Activated T-helper 1 cell treated with anti-CD3 and anti-CD28 coated beads, Interleukin-12 subunit alpha, Interleukin-12 subunit beta, Interleukin-2, Interleukin-4 antibody, amounts not matched to agents 30 ng/mL and 10 ng/mL and 1 ng/mL, durations not matched to agents 14 hours and 24 hours and 36 hours (primary cell): ENCODE results near the gene TCOF1. TPM values are rescaled to one million over a fixed set of nuclear protein-coding genes. Genes with fewer than 3 reads are reported as not detected.
"Not testable (repeated sequence)": the region's sequence is repeated elsewhere in the genome, so short reads cannot be mapped to it uniquely, and the experiment has no call there.

Experiments
- DNase-seq: peaks from one replicate; pipeline ENCODE4 v3.0.0; 2021; ENCODE audit warnings: low spot score
- H3K27ac Mint-ChIP-seq: one replicate; pipeline ENCODE4 v1.8.0; 2021; ENCODE audit warnings: mild to moderate bottlenecking, mixed read lengths
- H3K27me3 Mint-ChIP-seq: one replicate; pipeline ENCODE4 v1.8.0; 2022; ENCODE audit warnings: mild to moderate bottlenecking, moderate library complexity, mixed read lengths; ENCODE audit not compliant: insufficient read depth
- H3K36me3 Mint-ChIP-seq: one replicate; pipeline ENCODE4 v1.8.0; 2021; ENCODE audit warnings: low read depth, mixed read lengths
- H3K4me1 Mint-ChIP-seq: one replicate; pipeline ENCODE4 v1.8.0; 2021; ENCODE audit warnings: low read depth, mixed read lengths
- H3K4me3 Mint-ChIP-seq: one replicate; pipeline ENCODE4 v1.8.0; 2021; ENCODE audit warnings: mild to moderate bottlenecking, moderate library complexity, mixed read lengths
- H3K9me3 Mint-ChIP-seq: one replicate; pipeline ENCODE4 v1.8.0; 2021; ENCODE audit warnings: mixed read lengths
- intact Hi-C: fragments of 100-400 bp; cut with micrococcal nuclease; formaldehyde crosslinking; loops from one replicate; pipeline ENCODE4 v1.15.1; 2024
- total RNA-seq: library from RNA; stranded (reverse); gene quantifications from 2 replicates; pipeline ENCODE4 v1.2.3, GENCODE V29; 2022

Gene TCOF1
- total RNA-seq, 1 donor from 2014 or later: 131 TPM

- H3K27ac Mint-ChIP-seq: peak overlapping the region; percentile 98
- peaks cover 45% of the 10 kb centered on the region for H3K4me1 Mint-ChIP-seq
- peak overlapping the region; percentile 91 for H3K4me3 Mint-ChIP-seq
- DNase-seq: peak; percentile 38
- intact Hi-C loops: loop anchor here (5.0 kb wide), 3 partner anchors 372 to 742 kb away; partner anchors contain the start of gene TNIP1
- peaks cover 22% of the 10 kb centered on the region for H3K36me3 Mint-ChIP-seq
- H3K27me3 Mint-ChIP-seq: no peaks in the 10 kb centered on the region
- no peaks in the 10 kb centered on the region for H3K9me3 Mint-ChIP-seq
Observed at GRCh38 chr5:150409638-150410523, 52.4 kb downstream of the TCOF1 start.

- Mint-ChIP-seq H3K27ac (peak overlapping the region; percentile 98), H3K9me3 (no peaks in the 10 kb centered on the region), H3K4me1 (peaks cover 45% of the 10 kb centered on the region), H3K36me3 (peaks cover 22% of the 10 kb centered on the region), H3K27me3 (no peaks in the 10 kb centered on the region), H3K4me3 (peak overlapping the region; percentile 91)
- intact Hi-C loops: loop anchor here (1.0 to 5.0 kb wide), 4 partner anchors 372 to 742 kb away; partner anchors contain the start of gene TNIP1
- DNase-seq: peak; percentile 42
Observed at GRCh38 chr5:150410524-150411244, 53.2 kb downstream of the TCOF1 start.

- Mint-ChIP-seq H3K36me3 (peaks cover 16% of the 10 kb centered on the region), H3K4me3 (peak overlapping the region; percentile 91), H3K9me3 (no peaks in the 10 kb centered on the region), H3K4me1 (peaks cover 45% of the 10 kb centered on the region), H3K27ac (peak overlapping the region; percentile 98), H3K27me3 (no peaks in the 10 kb centered on the region)
- intact Hi-C loops: loop anchor here (1.0 to 5.0 kb wide), 4 partner anchors 371 to 741 kb away; partner anchors contain the start of gene TNIP1
- DNase-seq: peak; percentile 55
Observed at GRCh38 chr5:150411245-150411979, 53.9 kb downstream of the TCOF1 start.

GRCh38 chr5:150412319-150413175 is 55.0 kb downstream of the TCOF1 start, which contains the start of gene CD74:
CD74 (minus strand) TSS chr5:150412910; CDS start chr5:150412749, 161 bp downstream.
- Mint-ChIP-seq H3K27me3 (no peaks in the 10 kb centered on the region), H3K27ac (peak within 1 kb of the TSS; percentile 98), H3K4me1 (peaks cover 45% of the 10 kb centered on the region), H3K9me3 (no peaks in the 10 kb centered on the region), H3K4me3 (peak within 1 kb of the TSS; percentile 91), H3K36me3 (peaks cover 16% of the 10 kb centered on the region)
- intact Hi-C loops: loop anchor here (1.0 to 5.0 kb wide), 11 partner anchors 24 to 1068 kb away; partner anchors contain the start of genes CSNK1A1, GRPEL2, HMGXB3 and RBM22
- DNase-seq: peak; percentile 92

- Mint-ChIP-seq H3K27me3 (no peaks in the 10 kb centered on the region), H3K27ac (peak overlapping the region; percentile 98), H3K36me3 (peaks cover 13% of the 10 kb centered on the region), H3K4me3 (peak overlapping the region; percentile 91), H3K9me3 (no peaks in the 10 kb centered on the region), H3K4me1 (peaks cover 42% of the 10 kb centered on the region)
- intact Hi-C loops: loop anchor here (1.0 to 5.0 kb wide), 8 partner anchors 23 to 1069 kb away; partner anchors contain the start of genes GRPEL2, HMGXB3, RBM22 and TIGD6
- DNase-seq: no peak
Observed at GRCh38 chr5:150413176-150413901, 55.8 kb downstream of the TCOF1 start.

- intact Hi-C loops: loop anchor here (1.0 to 5.0 kb wide), 8 partner anchors 22 to 1069 kb away; partner anchors contain the start of genes GRPEL2, HMGXB3, RBM22 and TIGD6
- Mint-ChIP-seq H3K4me3 (peak overlapping the region; percentile 91), H3K27ac (peak overlapping the region; percentile 98), H3K4me1 (peaks cover 38% of the 10 kb centered on the region)
- H3K27me3 Mint-ChIP-seq, DNase-seq, H3K9me3 Mint-ChIP-seq, H3K36me3 Mint-ChIP-seq: not testable (repeated sequence)
Observed at GRCh38 chr5:150413902-150414790, 56.6 kb downstream of the TCOF1 start.

- Mint-ChIP-seq H3K36me3 (no peaks in the 10 kb centered on the region), H3K9me3 (no peaks in the 10 kb centered on the region), H3K27ac (no peak overlapping the region), H3K27me3 (peaks cover 8% of the 10 kb centered on the region), H3K4me3 (no peak overlapping the region), H3K4me1 (peaks cover 5% of the 10 kb centered on the region)
- no peak for DNase-seq
- intact Hi-C loops: no loop called here
Observed at GRCh38 chr5:150419630-150420270, 62.3 kb downstream of the TCOF1 start.

- no peak overlapping the region for H3K4me3 Mint-ChIP-seq
Observed at GRCh38 chr5:150422075-150422474, 64.6 kb downstream of the TCOF1 start.

GRCh38 chr5:150422758-150423157 is 65.3 kb downstream of the TCOF1 start:
- Mint-ChIP-seq H3K4me3 (no peak overlapping the region), H3K27me3 (peaks cover 8% of the 10 kb centered on the region), H3K4me1 (peaks cover 5% of the 10 kb centered on the region), H3K9me3 (no peaks in the 10 kb centered on the region), H3K36me3 (no peaks in the 10 kb centered on the region), H3K27ac (no peak overlapping the region)
- no peak for DNase-seq
- intact Hi-C loops: no loop called here

More at GRCh38 chr5:150422075-150422474, 64.6 kb downstream of the TCOF1 start:
- no peak for DNase-seq
- peaks cover 8% of the 10 kb centered on the region for H3K27me3 Mint-ChIP-seq
- H3K4me1 Mint-ChIP-seq: peaks cover 5% of the 10 kb centered on the region
- H3K27ac Mint-ChIP-seq: no peak overlapping the region
- no peaks in the 10 kb centered on the region for H3K9me3 Mint-ChIP-seq
- no peaks in the 10 kb centered on the region for H3K36me3 Mint-ChIP-seq
- intact Hi-C loops: no loop called here

- H3K36me3 Mint-ChIP-seq, H3K4me1 Mint-ChIP-seq, H3K4me3 Mint-ChIP-seq, H3K9me3 Mint-ChIP-seq, intact Hi-C loops, H3K27ac Mint-ChIP-seq, H3K27me3 Mint-ChIP-seq, DNase-seq: not testable (repeated sequence)
Observed at GRCh38 chr5:150426165-150426564, 68.7 kb downstream of the TCOF1 start.
